OCI-LY3 (cell line): ENCODE data around the gene MED23.

Experiments
- CTCF ChIP-seq: fragments of 200-600, 300-600 bp; sonication (generic); IDR thresholded peaks from 2 replicates; pipeline ENCODE4 v1.5.1; 2014; ENCODE audit warnings: antibody characterized with exemption, low read length, low read depth
- EZH2phosphoT487 ChIP-seq: fragments of 200-600 bp; shearing (Covaris generic); IDR thresholded peaks from 2 replicates; pipeline ENCODE4 v1.6.1; 2018; ENCODE audit warnings: antibody characterized with exemption, mixed run types, low read depth

DNA sequence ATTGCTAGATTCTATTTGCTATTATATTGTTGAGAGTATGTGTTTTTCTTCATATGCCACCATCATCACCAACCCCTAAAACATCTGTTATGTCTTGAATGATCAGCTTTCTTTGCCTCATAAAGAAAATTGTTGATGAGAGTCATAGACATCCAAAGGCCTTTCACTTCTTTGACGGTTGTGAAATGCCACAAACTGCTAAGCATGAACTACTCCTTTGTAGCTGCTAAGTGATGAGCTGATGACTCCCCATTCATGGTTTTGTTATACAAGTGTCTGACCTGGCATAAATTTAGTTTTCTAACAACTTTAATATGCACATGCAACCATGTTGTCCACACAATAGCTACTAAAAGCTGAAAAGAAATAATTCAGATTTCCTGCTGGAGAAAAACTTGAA lies 684 bp upstream of the MED23 start:
- TF ChIP-seq CTCF: no peak
- TF ChIP-seq EZH2phosphoT487: no peak
